GOT3 (cell line): Measurements from ENCODE around the gene KRT4.
"Not testable (repeated sequence)": the region's sequence is repeated elsewhere in the genome, so short reads cannot be mapped to it uniquely, and the experiment has no call there.

Source experiments
- DNase-seq: peaks from one replicate; lab custom pipeline; 2025; ENCODE audit warnings: mixed read lengths; lab: John Stamatoyannopoulos, UW

Gene KRT4

GRCh38 chr12:52772772-52773171 is 41.1 kb downstream of the KRT4 start:
- no peak for DNase-seq

- no peak for DNase-seq
Observed at GRCh38 chr12:52772188-52772587, 41.7 kb downstream of the KRT4 start.

DNA sequence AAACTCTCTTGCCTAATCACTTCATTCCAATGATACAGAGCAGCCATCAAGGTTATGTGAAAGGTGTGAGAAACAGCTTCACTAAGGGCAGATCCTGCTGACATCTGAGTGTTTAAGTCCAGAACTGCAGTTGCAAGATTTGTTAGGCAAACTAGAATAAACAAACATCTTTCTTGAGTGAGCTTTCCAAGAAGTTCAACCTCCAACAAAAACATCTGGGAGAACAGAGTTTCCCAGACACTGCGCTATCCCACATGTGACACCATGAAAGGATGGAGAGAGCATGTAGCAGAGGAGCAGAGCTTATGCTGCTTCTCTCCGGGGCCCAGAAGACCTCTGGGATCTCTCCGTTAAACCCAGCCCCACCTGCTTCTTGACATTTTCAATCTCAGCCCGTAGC is 42.4 kb downstream of the KRT4 start:
- DNase-seq, result no peak

DNA sequence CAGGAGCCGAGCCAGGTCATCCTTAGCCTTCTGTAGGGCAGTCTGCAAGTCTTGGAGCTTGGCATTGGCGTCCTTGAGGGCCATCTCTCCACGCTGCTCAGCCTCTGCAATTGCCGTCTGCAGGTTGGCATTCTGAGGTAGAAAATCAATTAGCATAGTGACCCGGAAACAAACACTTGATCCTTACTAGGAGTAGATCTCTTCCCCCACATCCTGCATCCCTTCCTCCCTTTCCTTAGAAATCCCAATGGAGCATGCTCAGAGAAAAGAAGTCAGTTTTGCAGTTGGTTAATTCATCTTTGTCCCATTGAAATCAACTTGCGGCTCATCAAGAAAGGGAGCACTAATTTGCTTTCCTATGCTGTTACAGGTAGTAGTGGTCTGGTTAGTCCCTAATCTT is 42.8 kb downstream of the KRT4 start:
- no peak for DNase-seq

DNA sequence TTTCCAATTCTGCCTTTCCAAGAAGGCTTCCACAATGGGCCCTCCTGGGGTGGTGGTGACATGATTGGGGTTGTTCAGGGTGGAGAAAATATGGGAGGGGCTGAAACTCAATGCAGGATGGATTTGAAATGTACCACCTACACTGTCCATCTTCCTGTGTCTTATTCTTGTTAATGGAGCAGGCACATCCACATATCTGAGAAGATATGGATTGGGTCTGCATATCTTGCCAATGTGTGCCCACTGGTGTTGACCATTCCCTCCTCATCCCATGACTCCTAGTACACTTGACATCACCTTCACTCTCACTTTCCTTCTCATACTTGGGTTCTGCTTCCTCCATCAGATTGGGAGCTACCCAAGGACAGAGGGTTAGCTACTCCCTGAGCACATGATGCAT is 44.0 kb downstream of the KRT4 start:
- DNase-seq, result no peak

GRCh38 chr12:52769354-52769753 is 44.6 kb downstream of the KRT4 start:
- DNase-seq, result no peak

DNA sequence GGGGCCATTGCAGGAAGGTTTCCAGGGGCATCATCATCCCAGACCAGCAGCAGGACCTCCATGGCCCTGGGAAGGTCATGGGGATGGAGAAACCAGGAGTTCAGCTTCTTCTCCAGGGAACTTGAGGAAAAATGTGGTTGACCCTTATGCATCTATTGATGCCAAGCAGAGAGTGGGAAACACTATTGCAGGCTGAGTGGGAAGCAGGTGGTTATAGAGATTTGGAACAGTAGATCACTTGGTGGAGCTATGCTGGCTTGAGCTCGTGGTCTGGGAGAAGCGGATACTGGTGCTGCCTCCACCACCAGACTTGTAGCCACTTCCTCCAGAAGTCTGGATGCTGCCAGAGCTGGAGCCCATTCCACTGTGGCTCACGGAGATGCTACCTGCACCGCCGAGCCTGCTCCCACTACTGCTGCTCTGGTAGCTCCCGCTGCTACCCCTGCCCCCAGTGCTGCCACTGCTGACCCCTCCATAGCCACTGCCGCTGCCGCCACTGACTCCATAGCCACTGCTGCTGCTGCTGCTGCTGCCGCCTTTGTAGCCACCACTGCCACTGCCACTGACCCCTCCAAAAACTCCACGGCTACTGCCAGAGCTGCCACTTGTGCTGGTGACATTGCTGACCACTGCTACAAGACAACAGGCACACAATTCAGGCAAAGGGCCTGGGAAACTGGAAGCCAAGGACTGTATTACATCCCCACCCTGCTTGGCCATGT is 45.3 kb downstream of the KRT4 start:
- no peak for DNase-seq

GRCh38 chr12:52767427-52767826 is 46.5 kb downstream of the KRT4 start:
- no peak for DNase-seq

DNA sequence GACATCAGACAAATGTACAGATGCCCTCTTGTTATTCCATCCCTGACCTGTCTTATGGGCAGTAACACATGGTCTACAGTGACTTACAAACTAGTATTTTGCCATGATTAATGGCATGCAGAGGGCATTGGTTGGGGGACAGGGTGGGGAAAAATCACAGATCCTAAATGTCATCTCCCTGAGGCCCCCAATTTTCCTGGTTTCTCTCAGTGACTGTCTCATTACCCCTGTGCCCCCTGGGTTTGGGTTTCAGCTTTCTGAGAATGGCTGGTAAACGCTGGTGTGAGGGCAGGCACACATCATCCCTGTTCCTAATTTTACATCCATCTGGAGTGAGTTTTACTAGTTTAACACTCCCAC is 46.9 kb downstream of the KRT4 start:
- no peak for DNase-seq

GRCh38 chr12:52766351-52767019 is 47.4 kb downstream of the KRT4 start:
- DNase-seq, result no peak

- DNase-seq, result no peak
Observed at GRCh38 chr12:52765702-52766101, 48.2 kb downstream of the KRT4 start.

GRCh38 chr12:52763991-52764390 is 49.9 kb downstream of the KRT4 start:
- no peak for DNase-seq

GRCh38 chr12:52763036-52763659 is 50.8 kb downstream of the KRT4 start:
- DNase-seq, result no peak

- DNase-seq, result no peak
Observed at GRCh38 chr12:52761802-52762201, 52.1 kb downstream of the KRT4 start.

DNA sequence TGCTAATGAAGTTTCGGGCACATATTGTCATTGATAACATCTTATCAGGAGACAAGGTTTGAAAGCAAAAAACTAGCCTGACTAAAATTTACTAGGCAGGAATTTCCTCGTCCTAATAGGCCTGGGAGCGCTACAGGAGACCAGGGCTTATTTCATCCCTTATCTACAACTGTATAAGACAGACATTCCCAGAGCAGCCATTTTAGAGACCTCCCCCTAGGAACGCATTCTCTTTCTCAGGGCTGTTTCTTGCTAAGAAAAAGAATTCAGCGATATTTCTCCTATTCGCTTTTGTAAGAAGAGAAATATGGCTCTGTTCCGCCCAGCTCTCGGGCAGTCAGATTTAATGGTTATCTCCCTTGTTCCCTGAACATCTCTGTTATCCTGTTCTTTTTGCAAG is 52.7 kb downstream of the KRT4 start:
- DNase-seq, result not testable (repeated sequence)

- no peak for DNase-seq
Observed at GRCh38 chr12:52760623-52761022, 53.3 kb downstream of the KRT4 start.

- DNase-seq, result no peak
Observed at GRCh38 chr12:52759695-52760094, 54.2 kb downstream of the KRT4 start.

GRCh38 chr12:52759218-52759617 is 54.7 kb downstream of the KRT4 start:
- DNase-seq, result no peak

DNA sequence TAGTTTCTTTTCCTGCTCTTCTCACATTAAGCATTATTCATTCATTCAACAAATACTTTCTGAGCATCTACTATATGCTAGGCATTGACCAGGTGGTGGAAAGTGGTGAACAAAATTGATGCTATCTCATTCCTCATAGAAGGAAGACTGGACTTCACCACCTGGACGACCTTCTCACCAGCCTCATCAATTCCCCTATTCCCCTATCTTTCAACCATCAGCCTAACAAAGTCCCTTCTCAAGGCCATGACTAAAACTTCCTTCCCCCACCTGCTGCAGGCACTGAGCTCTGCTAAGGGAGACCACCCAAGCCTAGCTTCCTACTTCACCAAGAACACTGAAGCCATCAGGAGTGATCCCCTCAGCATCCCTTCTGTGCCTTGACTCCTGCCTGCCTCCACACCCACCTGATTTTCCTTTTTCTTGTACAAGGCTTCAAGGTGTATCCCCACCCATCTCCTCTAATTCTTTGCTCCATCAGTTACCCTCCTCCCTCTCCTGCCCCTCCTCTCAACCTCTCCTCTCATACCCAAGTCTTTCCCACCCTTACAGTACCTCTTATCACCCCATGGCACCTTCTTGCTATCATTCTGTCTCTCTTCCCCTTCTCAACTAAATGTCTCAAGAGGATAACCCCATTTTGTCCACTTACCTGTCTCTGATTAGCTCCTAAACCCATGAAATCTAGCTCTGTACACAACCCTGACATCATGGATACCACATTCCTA is 56.3 kb downstream of the KRT4 start:
- DNase-seq, result no peak
